Breast epithelium (tissue), 4 donors: ENCODE results near the gene MC1R. TPM values are rescaled to one million over a fixed set of nuclear protein-coding genes. Genes with fewer than 3 reads are reported as not detected.

Experiments used
- DNase-seq, 2 donors: peaks; one replicate each; pipeline ENCODE4 v3.0.0-alpha.2; 2019; ENCODE audit warnings: low spot score in 2 of 2
- H3K27ac ChIP-seq, 2 donors: fragments of 200-600 bp; sonication (generic) in 1 of 2; one replicate each; pipeline ENCODE4 v1.5.1; 2016 to 2019; ENCODE audit warnings: mild to moderate bottlenecking in 1 of 2
- H3K27me3 ChIP-seq, 2 donors: fragments of 200-600 bp; sonication (generic) in 1 of 2; one replicate each; pipeline versions ENCODE4 v1.5.1 to v1.6.0; 2017 to 2019; ENCODE audit warnings: control low read depth in 1 of 2, mild to moderate bottlenecking in 1 of 2
- H3K36me3 ChIP-seq: fragments of 200-600 bp; one replicate; pipeline ENCODE4 v1.5.1; 2019
- H3K4me1 ChIP-seq, 2 donors: fragments of 200-600 bp; sonication (generic); one replicate each; pipeline ENCODE4 v1.5.1; 2016 to 2019; ENCODE audit warnings: control low read depth in 1 of 2
- H3K4me3 ChIP-seq, 3 donors: fragments of 200-600 bp; sonication (generic); 1 replicate in 2 of 3; 2 replicates in 1 of 3; pipeline ENCODE4 v1.5.1; 2016 to 2019; ENCODE audit warnings: mild to moderate bottlenecking in 3 of 3, moderate library complexity in 2 of 3
- H3K9me3 ChIP-seq, 2 donors: fragments of 200-600 bp; sonication (generic) in 1 of 2; one replicate each; pipeline ENCODE4 v1.5.1; 2016 to 2019; ENCODE audit warnings: control low read depth in 1 of 2
- POLR2A ChIP-seq: fragments of 450-650 bp; IDR thresholded peaks from one replicate; pipeline ENCODE4 v1.6.1; 2016; ENCODE audit warnings: antibody characterized with exemption, mild to moderate bottlenecking, moderate library complexity
- POLR2AphosphoS5 ChIP-seq, 3 donors: sonication (generic); formaldehyde crosslinking; IDR thresholded peaks; one replicate each; pipeline ENCODE4 v1.6.1; 2017; ENCODE audit warnings: antibody characterized with exemption in 3 of 3
- intact Hi-C: fragments of 100-400 bp; cut with DNase I; formaldehyde crosslinking; loops from one replicate; pipeline ENCODE4 v1.15.1; 2023; ENCODE audit warnings: low total_unique reads
- total RNA-seq, 3 donors: library from RNA; depleted of rRNA; stranded (reverse); fragments of >200 nt; gene quantifications; one replicate each; pipeline ENCODE4 v1.1.0, GENCODE V29; 2016
- TF ChIP-seq, protein P1 (sequence below), 3 donors: fragments of 450-650 bp; IDR thresholded peaks; one replicate each; pipeline ENCODE4 v1.5.1; 2016 to 2017; ENCODE audit warnings: antibody characterized with exemption in 3 of 3, mild to moderate bottlenecking in 3 of 3, moderate library complexity in 3 of 3

Gene MC1R
- total RNA-seq, 3 donors from 2014 or later = 3.7 to 7.2 (median 3.8) TPM

DNA sequence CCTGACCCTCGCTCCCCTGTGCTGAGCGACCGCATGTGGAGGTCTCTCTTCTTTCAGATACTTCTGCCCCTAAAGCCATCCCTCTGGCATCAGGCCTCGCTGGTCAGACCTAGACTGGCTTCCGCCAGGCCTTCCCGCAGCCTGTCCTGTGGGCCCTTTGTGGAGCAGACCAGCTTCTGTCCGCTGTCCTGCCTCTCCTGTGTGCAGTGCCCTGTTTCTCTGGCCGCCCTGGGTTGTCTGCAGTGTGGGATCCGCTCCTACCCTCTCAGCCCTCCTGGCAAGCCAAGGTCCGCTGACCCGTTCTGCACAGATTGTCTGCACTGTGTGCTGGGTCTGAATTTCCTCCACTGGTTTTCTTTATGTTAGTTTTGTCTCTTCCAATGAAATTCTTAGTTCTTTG is 21.5 kb upstream of the MC1R start:
- intact Hi-C loops = no loop called here
- Histone ChIP-seq H3K4me1 (no peaks in the 10 kb centered on the region), H3K27me3 (no peaks in the 10 kb centered on the region), H3K27ac (no peak overlapping the region), H3K9me3 (no peaks in the 10 kb centered on the region), H3K36me3 (peaks cover 13% of the 10 kb centered on the region), H3K4me3 (no peak overlapping the region)
- TF ChIP-seq, protein P1, sequence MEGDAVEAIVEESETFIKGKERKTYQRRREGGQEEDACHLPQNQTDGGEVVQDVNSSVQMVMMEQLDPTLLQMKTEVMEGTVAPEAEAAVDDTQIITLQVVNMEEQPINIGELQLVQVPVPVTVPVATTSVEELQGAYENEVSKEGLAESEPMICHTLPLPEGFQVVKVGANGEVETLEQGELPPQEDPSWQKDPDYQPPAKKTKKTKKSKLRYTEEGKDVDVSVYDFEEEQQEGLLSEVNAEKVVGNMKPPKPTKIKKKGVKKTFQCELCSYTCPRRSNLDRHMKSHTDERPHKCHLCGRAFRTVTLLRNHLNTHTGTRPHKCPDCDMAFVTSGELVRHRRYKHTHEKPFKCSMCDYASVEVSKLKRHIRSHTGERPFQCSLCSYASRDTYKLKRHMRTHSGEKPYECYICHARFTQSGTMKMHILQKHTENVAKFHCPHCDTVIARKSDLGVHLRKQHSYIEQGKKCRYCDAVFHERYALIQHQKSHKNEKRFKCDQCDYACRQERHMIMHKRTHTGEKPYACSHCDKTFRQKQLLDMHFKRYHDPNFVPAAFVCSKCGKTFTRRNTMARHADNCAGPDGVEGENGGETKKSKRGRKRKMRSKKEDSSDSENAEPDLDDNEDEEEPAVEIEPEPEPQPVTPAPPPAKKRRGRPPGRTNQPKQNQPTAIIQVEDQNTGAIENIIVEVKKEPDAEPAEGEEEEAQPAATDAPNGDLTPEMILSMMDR (IDR thresholded peaks at IDR 0.05) = no peak
- no peak for TF ChIP-seq POLR2AphosphoS5 (IDR thresholded peaks at IDR 0.05)
- TF ChIP-seq POLR2A = no peak
- DNase-seq = no peak

DNA sequence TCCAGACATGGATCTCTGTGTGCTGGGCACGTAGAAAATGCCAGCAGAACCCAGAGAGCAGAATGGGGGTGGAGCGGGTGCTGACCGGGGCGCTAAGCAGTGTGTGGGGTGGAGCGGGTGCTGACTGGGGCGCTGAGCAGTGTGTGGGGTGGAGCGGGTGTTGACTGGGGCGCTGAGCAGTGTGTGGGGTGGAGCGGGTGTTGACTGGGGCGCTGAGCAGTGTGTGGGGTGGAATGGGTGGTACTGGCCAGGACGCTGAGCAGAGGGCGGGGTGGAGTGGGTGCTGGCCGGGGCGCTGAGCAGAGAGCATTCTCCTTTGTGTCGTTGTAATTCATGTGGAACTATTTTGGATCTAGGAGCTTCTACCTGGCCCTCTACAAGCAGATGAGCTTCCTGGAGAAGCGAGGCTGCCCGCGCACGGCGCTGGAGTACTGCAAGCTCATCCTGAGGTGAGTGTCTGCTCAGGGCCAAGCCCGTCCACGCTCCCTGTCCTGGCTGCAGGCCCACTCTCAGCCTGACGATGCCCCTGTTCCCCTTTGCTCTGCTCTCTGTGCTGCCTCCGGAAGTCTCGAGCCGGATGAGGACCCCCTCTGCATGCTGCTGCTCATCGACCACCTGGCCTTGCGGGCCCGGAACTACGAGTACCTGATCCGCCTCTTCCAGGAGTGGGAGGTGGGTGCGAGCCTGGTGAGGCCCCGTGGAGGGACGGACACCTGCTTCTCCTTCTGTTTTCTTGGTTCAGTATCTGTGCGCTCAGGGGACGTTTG is 20.3 kb upstream of the MC1R start:
- TF ChIP-seq, protein P1 (IDR thresholded peaks at IDR 0.05) = no peak
- no peak for TF ChIP-seq POLR2A
- no peak for TF ChIP-seq POLR2AphosphoS5 (IDR thresholded peaks at IDR 0.05)
- Histone ChIP-seq H3K27ac (no peak overlapping the region), H3K27me3 (no peaks in the 10 kb centered on the region), H3K4me3 (no peak overlapping the region), H3K36me3 (peaks cover 6% of the 10 kb centered on the region), H3K9me3 (no peaks in the 10 kb centered on the region), H3K4me1 (no peaks in the 10 kb centered on the region)
- no peak for DNase-seq
- intact Hi-C loops = no loop called here

DNA sequence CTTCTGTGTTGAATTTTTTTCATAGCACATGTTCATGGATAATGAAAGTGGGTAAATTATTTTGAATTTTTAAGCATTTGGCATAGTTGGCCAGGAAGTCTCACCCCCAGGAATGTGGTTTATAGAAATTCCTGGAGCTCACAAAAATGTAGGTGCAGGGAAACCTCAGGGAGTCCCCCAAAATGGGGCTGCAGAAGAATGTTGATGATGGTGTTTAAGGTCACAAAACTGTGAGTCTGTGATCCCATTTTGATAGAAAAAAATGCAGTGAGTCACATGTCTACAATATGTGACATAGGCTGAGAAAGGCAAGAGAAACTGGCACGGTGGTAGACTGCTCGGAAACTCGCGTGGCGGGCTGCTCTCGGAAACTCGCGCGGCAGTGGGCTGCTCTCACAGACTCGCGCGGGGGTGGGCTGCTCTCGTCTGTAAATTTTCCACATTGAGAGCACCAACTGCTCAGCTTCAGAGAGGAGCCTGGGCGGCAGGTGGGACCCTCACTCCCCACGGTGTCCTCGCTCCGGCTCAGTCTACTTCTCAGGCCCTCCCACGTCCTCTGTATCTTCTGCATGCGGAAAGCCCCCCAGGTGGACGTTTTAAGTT is 18.7 kb upstream of the MC1R start:
- H3K36me3 ChIP-seq = peaks cover 6% of the 10 kb centered on the region
- intact Hi-C loops = no loop called here
- H3K4me1 ChIP-seq = no peaks in the 10 kb centered on the region
- TF ChIP-seq POLR2A (no peak), POLR2AphosphoS5 (IDR thresholded peaks at IDR 0.05) (no peak)
- TF ChIP-seq, protein P1 (IDR thresholded peaks at IDR 0.05) = no peak
- no peak for DNase-seq
- no peaks in the 10 kb centered on the region for H3K9me3 ChIP-seq
- no peak overlapping the region for H3K27ac ChIP-seq
- H3K27me3 ChIP-seq = no peaks in the 10 kb centered on the region
- H3K4me3 ChIP-seq = no peak overlapping the region

DNA sequence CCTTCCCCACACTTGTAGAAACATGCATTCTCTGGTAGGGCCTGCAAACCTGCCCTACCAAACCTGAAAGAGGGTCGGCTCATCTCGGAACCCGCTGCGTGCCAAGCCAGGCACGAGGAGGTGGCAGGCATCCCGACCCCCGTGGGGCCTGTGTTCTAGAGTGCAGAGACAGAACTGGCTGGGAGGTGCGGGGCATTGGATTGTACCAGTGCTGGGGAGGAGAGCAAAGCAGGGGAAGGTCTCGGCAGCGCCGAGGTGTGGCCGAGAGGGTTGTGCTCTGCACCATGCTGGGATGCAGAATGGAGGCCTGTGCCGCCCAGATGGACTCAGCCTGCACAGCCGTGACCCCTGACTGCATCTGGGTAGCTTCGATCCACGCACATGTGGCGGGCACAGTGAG is 17.8 kb upstream of the MC1R start:
- H3K27me3 ChIP-seq = no peaks in the 10 kb centered on the region
- DNase-seq = no peak
- intact Hi-C loops = no loop called here
- no peaks in the 10 kb centered on the region for H3K9me3 ChIP-seq
- no peak overlapping the region for H3K27ac ChIP-seq
- H3K36me3 ChIP-seq = peaks cover 2% of the 10 kb centered on the region
- TF ChIP-seq, protein P1 (IDR thresholded peaks at IDR 0.05) = no peak
- no peak overlapping the region for H3K4me3 ChIP-seq
- no peaks in the 10 kb centered on the region for H3K4me1 ChIP-seq

DNA sequence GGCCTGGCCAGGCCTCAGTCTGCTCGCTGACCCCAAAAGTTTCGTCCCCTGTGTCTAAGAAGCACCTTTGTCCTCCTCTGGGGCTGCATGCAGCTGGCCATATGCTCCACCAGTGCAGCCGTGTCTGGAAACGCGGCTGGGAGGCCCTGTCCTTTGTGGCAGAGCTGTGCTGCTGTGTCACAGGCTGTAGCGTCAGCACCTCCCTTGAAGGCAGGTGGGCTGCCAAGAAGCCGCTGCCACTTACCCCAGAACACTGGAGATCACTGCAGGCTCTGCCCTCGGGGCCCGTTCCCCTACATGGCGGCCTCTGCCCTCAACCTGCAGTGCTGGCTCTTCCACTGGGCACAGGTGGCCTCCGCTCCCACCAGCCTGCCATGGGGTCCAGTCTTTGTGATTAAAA is 15.7 kb upstream of the MC1R start:
- Histone ChIP-seq H3K27ac (no peak overlapping the region), H3K4me1 (no peaks in the 10 kb centered on the region), H3K27me3 (no peaks in the 10 kb centered on the region), H3K36me3 (no peaks in the 10 kb centered on the region), H3K9me3 (no peaks in the 10 kb centered on the region), H3K4me3 (no peak overlapping the region)
- TF ChIP-seq POLR2A (no peak), POLR2AphosphoS5 (IDR thresholded peaks at IDR 0.05) (no peak)
- TF ChIP-seq, protein P1 (IDR thresholded peaks at IDR 0.05) = no peak
- intact Hi-C loops = no loop called here
- no peak for DNase-seq
